Measurements from ENCODE around the gene APBA1.

Gene APBA1

GRCh38 chr9:69397384-69398214, 274.6 kb downstream of the APBA1 start:
- no peak for DNase-seq (ENCODE audit: low spot score)

DNA sequence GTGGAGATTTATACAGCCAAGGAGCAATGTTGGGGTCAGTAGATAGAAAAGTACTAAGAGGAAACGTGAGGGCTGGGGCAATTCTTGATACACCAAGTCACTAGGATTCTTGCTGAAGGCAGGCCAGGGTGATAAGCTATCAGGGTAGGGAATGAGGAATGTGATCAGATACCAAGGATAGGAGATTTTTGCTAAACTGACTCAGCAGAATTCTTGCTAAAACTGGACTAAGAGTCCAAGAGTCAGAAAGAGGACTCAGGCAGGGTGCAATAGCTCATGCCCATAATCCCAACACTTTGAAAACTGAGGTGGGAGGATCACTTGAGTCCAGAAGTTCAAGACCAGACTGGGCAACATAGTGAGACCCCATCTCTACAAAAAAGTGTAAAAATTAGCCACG, 275.4 kb downstream of the APBA1 start:
- no peak for DNase-seq (ENCODE audit: low spot score)

- DNase-seq (ENCODE audit: low spot score) = no peak
Measured at GRCh38 chr9:69395718-69396117, 276.5 kb downstream of the APBA1 start.

- no peak for DNase-seq (ENCODE audit: low spot score)
Measured at GRCh38 chr9:69393425-69393824, 278.7 kb downstream of the APBA1 start.

GRCh38 chr9:69392826-69393225, 279.3 kb downstream of the APBA1 start:
- DNase-seq (ENCODE audit: low spot score) = no peak

- DNase-seq (ENCODE audit: low spot score) = no peak
Measured at GRCh38 chr9:69391946-69392345, 280.2 kb downstream of the APBA1 start.

- DNase-seq (ENCODE audit: low spot score) = no peak
Measured at GRCh38 chr9:69391487-69391886, 280.7 kb downstream of the APBA1 start.

- no peak for DNase-seq (ENCODE audit: low spot score)
Measured at GRCh38 chr9:69389437-69389995, 282.7 kb downstream of the APBA1 start.

- no peak for DNase-seq (ENCODE audit: low spot score)
Measured at GRCh38 chr9:69388596-69388995, 283.6 kb downstream of the APBA1 start.

DNA sequence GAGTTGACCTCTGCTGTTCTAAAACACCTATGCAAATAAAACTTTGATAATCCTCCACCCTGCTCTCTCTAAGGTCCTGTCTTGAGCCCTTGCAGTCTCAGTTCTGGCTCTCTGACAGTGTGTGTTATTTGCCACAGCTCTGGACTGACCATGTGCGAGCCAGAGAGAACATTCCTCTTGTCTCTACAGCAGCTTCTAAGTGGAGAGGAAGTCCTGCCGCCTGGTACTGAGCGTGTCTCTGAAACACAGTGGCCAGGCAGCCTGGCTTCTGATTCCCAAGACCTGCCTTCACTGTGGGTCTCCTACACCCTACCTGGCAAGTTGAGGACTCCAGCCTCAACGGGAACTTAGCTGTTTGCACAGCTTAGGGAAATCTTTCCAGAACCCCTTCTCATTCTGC, 285.5 kb downstream of the APBA1 start:
- no peak for DNase-seq (ENCODE audit: low spot score)

GRCh38 chr9:69385581-69386033, 286.6 kb downstream of the APBA1 start:
- peak; percentile 62 for DNase-seq (ENCODE audit: low spot score)

DNA sequence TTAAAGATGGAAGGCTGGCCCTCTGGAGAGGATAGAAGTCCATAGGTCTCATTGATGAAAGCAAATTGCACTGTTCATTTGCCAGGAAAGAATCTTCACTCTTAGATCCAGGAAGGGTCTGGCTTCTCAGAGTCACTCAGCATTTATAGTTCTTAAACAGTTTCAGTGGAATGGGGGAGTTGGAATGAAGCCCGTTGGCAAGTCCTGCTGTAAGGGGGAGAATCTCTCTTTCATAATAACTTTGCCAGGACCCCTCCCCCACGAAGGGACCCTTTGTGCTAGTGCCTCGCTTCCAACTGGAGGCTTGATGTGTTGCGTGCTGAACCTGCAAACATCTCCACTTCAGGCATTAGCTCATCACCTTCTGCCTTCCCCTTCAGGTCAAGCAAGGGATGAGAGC, 290.0 kb downstream of the APBA1 start:
- DNase-seq (ENCODE audit: low spot score) = no peak

- DNase-seq (ENCODE audit: low spot score) = no peak
Measured at GRCh38 chr9:69380811-69381210, 291.4 kb downstream of the APBA1 start.

DNA sequence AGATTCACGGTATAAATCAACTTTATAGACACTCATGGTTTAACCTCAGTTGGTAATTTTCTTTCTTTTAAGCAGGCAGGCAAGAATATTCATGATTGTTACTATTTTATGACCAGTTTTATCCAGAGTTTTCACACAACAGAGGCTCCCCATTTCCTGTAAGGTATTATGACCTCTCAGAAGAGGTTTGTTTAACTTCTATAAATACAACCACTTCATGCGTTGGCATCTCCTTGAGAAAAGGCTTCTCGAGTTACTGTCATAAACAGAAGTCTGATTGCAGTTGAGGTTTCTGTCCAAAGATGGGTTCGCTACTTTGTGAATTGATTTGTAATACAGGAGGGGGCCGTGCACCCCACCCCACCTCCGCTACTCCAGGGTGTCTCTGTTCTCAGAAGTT, 291.9 kb downstream of the APBA1 start:
- DNase-seq (ENCODE audit: low spot score) = no peak

DNA sequence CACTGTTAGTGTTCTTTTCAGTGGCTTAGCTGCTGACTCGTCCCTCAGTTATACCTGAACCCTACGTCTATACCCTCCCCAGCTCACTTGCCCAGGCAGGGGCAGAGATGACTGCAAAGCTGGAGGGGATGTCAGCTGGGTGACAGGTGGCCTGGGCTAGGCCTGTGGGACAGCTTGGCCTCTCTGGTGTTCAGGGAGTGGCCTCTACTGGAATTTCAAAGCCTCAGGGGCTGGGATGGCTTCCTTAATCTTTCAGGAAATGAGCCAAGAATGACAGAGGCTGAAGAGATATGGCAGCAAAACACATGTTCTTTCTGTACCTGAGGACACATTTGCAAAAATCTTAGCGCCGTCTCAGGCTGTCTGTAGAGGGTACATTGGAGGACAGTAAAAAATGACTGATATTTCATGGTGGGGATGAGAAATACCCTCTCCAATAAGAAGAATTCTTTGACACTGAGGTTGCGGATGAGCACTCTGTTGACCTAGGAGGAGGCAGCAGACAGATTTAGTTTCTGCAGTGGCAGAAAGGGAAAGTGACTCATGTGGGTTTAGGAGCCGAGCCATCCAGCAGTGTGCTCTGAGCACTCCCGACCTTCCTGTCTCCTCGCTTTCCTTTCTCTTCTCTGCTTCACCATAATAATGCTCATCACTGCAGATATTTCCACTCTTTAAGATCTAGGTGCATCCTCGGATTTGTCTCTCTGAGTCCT, 292.7 kb downstream of the APBA1 start:
- DNase-seq (ENCODE audit: low spot score) = no peak

DNA sequence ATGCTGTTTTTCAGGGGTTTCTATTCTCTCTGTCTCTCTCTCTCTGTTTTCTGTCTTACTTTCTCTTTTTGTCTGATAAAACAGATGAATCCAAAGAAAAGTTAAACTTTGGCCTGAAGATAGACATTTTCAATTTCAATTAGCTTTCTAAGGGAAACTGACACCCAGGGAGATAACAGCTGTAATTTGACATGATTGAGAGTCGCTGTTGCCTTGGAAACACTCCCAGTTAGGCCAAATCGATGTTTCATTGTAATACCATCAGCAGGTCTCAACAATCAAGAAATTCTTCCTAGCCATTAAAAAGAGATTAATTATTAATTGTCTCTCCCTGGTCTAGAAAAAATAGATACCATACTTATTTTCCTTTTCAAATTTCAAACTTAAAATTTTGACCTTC, 294.2 kb downstream of the APBA1 start:
- no peak for DNase-seq (ENCODE audit: low spot score)
